Measurements from ENCODE around the gene WDR49.

Gene WDR49

GRCh38 chr3:167673221-167673620 is 19.5 kb upstream of the WDR49 start:
- no peak for TF ChIP-seq CTCF (IDR thresholded peaks at IDR 0.05)

- no peak for TF ChIP-seq CTCF (IDR thresholded peaks at IDR 0.05)
These were observed 18.2 kb upstream of the WDR49 start for GRCh38 chr3:167671878-167672427.

- no peak for TF ChIP-seq CTCF (IDR thresholded peaks at IDR 0.05)
These were observed 16.0 kb upstream of the WDR49 start for GRCh38 chr3:167669699-167670098.

- TF ChIP-seq CTCF (IDR thresholded peaks at IDR 0.05), result no peak
These were observed 14.9 kb upstream of the WDR49 start for GRCh38 chr3:167668651-167669050.

- TF ChIP-seq CTCF (IDR thresholded peaks at IDR 0.05), result no peak
These were observed 12.8 kb upstream of the WDR49 start for GRCh38 chr3:167666563-167666962.

GRCh38 chr3:167662919-167663400 is 9.2 kb upstream of the WDR49 start:
- TF ChIP-seq CTCF (IDR thresholded peaks at IDR 0.05), result no peak

GRCh38 chr3:167657684-167658225 is 4.0 kb upstream of the WDR49 start:
- no peak for TF ChIP-seq CTCF (IDR thresholded peaks at IDR 0.05)

- no peak for TF ChIP-seq CTCF (IDR thresholded peaks at IDR 0.05)
These were observed 3.1 kb upstream of the WDR49 start for GRCh38 chr3:167656821-167657220.
